Activated CD8-positive, alpha-beta T cell treated with anti-CD3 and anti-CD28 coated beads for 36 hours (primary cell): Measurements from ENCODE around the gene DMAC2L. TPM values are rescaled to one million over a fixed set of nuclear protein-coding genes. Genes with fewer than 3 reads are reported as not detected.

Source experiments
- ATAC-seq: fragments of 200-7000 bp; cut with Tn5 transposase; one replicate; pipeline ENCODE4 v1.10.0; 2021; ENCODE audit warnings: mild to moderate bottlenecking, moderate library complexity
- CTCF ChIA-PET: fragments of 350-600 bp; sonication (Branson Sonifier 250); formaldehyde crosslinking; loops from one replicate; lab custom pipeline; 2021; ENCODE audit warnings: antibody characterized with exemption; lab: Charles Lee
- POLR2A ChIA-PET: fragments of 350-600 bp; sonication (Branson Sonifier 250); formaldehyde crosslinking; loops from one replicate; lab custom pipeline; 2021; ENCODE audit warnings: antibody characterized with exemption; lab: Charles Lee
- DNase-seq: peaks from one replicate; pipeline ENCODE4 v3.0.0-alpha.2; 2020
- H3K27ac Mint-ChIP-seq: one replicate; pipeline ENCODE4 v1.8.0; 2021; ENCODE audit warnings: mild to moderate bottlenecking, mixed read lengths
- H3K27me3 Mint-ChIP-seq: one replicate; pipeline ENCODE4 v1.8.0; 2021; ENCODE audit warnings: mixed read lengths
- H3K36me3 Mint-ChIP-seq: one replicate; pipeline ENCODE4 v1.8.0; 2021; ENCODE audit warnings: low read depth, mixed read lengths
- H3K4me1 Mint-ChIP-seq: one replicate; pipeline ENCODE4 v1.8.0; 2021; ENCODE audit warnings: low read depth, mixed read lengths
- H3K4me3 Mint-ChIP-seq: one replicate; pipeline ENCODE4 v1.8.0; 2021; ENCODE audit warnings: mild to moderate bottlenecking, moderate library complexity, mixed read lengths
- H3K9me3 Mint-ChIP-seq: one replicate; pipeline ENCODE4 v1.8.0; 2021; ENCODE audit warnings: mixed read lengths
- intact Hi-C: fragments of 100-400 bp; cut with micrococcal nuclease; formaldehyde crosslinking; loops from one replicate; pipeline ENCODE4 v1.10.0; 2022
- total RNA-seq, 2 experiments: library from RNA; stranded (reverse); gene quantifications; one replicate each; pipeline ENCODE4 v1.2.3, GENCODE V29; 2021
- TF ChIP-seq, protein P1 (sequence below): fragments of 200-600 bp; IDR thresholded peaks from one replicate; pipeline ENCODE4 v1.8.0; 2022; ENCODE audit warnings: antibody characterized with exemption, mild to moderate bottlenecking

DMAC2L gene
- total RNA-seq, 2 experiments from 2014 or later, result 15.5 to 17.6 TPM

DNA sequence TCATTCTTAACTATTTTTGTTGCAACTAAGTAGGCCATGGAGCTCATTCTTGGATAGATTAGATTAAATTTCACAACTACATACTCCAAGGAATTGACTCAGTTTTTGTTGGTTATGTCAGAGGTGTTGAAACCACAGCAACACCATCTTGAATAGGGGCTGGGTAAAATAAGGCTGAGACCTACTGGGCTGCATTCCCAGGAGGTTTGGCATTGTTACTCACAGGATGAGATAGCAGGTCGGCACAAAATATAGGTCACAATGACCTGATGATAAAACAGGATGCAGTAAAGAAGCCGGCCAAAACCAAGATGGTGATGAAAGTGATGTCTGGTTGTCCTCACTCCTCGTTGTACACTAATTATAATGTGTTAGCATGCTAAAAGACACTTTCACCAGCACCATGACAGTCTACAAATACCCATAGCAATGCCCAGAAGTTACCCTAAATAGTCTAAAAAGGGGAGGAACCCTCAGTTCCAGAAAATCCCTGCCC is 20.9 kb downstream of the DMAC2L start:
- H3K36me3 Mint-ChIP-seq, result peaks cover 1% of the 10 kb centered on the region
- DNase-seq (no peak), ATAC-seq (no peak)
- CTCF ChIA-PET, result interaction anchor here (0.7 to 2.4 kb wide), 3 partner anchors 12 to 210 kb away, joined by 3 to 15 read pairs (median 3); no protein-coding TSS in a partner anchor
- TF ChIP-seq, protein P1, sequence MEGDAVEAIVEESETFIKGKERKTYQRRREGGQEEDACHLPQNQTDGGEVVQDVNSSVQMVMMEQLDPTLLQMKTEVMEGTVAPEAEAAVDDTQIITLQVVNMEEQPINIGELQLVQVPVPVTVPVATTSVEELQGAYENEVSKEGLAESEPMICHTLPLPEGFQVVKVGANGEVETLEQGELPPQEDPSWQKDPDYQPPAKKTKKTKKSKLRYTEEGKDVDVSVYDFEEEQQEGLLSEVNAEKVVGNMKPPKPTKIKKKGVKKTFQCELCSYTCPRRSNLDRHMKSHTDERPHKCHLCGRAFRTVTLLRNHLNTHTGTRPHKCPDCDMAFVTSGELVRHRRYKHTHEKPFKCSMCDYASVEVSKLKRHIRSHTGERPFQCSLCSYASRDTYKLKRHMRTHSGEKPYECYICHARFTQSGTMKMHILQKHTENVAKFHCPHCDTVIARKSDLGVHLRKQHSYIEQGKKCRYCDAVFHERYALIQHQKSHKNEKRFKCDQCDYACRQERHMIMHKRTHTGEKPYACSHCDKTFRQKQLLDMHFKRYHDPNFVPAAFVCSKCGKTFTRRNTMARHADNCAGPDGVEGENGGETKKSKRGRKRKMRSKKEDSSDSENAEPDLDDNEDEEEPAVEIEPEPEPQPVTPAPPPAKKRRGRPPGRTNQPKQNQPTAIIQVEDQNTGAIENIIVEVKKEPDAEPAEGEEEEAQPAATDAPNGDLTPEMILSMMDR, result no peak
- intact Hi-C loops, result no loop called here
- H3K27ac Mint-ChIP-seq, result no peak overlapping the region
- H3K27me3 Mint-ChIP-seq, result no peaks in the 10 kb centered on the region
- peaks cover 15% of the 10 kb centered on the region for H3K4me1 Mint-ChIP-seq
- H3K4me3 Mint-ChIP-seq, result no peak overlapping the region
- POLR2A ChIA-PET, result no interaction called here
- no peaks in the 10 kb centered on the region for H3K9me3 Mint-ChIP-seq

DNA sequence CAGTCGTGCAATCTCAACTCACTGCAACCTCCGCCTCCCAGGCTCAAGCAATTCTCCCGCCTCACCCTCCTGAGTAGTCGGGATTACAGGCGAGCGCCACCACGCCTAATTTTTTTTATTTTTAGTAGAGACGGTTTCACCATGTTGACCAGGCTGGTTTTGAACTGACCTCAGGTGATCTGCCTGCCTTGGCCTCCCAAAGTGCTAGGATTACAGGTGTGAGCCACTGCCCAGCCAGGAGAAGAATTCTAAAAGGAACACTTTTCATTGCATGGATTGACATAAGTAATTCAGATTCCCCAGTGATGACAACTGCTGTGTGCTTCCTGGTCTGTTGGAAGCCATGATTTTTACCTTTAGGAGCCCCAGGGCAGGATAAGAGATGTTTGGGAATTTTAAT is 22.1 kb downstream of the DMAC2L start:
- no peaks in the 10 kb centered on the region for H3K9me3 Mint-ChIP-seq
- peaks cover 15% of the 10 kb centered on the region for H3K4me1 Mint-ChIP-seq
- ChIA-PET POLR2A (no interaction called here), CTCF (interaction anchor here (0.7 kb wide), 1 partner anchor 116 kb away, joined by 3 read pairs; no protein-coding TSS in a partner anchor)
- intact Hi-C loops, result no loop called here
- ATAC-seq (no peak), DNase-seq (no peak)
- no peak overlapping the region for H3K27ac Mint-ChIP-seq
- no peak overlapping the region for H3K4me3 Mint-ChIP-seq
- peaks cover 1% of the 10 kb centered on the region for H3K36me3 Mint-ChIP-seq
- TF ChIP-seq, protein P1, result no peak
- no peaks in the 10 kb centered on the region for H3K27me3 Mint-ChIP-seq

DNA sequence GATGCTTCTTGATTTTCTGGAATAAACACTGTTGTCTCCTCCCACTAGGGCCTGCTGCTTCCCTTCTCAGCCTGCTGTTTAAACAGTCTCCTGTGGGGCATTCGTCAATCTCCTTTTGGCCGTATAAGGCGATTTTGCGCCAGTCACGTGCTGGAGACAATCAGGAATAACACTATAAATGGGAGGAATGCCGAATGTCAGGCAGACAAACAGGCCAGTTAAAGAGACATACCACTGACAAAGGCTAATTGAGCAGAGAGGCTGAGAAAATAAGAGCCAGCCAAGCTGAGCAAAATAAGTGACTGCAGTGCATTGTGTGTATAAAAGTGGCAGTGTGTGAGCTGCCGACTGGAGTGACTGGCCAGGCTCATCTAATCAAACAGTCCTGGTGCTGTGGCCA is 23.3 kb downstream of the DMAC2L start:
- no peak overlapping the region for H3K27ac Mint-ChIP-seq

DNA sequence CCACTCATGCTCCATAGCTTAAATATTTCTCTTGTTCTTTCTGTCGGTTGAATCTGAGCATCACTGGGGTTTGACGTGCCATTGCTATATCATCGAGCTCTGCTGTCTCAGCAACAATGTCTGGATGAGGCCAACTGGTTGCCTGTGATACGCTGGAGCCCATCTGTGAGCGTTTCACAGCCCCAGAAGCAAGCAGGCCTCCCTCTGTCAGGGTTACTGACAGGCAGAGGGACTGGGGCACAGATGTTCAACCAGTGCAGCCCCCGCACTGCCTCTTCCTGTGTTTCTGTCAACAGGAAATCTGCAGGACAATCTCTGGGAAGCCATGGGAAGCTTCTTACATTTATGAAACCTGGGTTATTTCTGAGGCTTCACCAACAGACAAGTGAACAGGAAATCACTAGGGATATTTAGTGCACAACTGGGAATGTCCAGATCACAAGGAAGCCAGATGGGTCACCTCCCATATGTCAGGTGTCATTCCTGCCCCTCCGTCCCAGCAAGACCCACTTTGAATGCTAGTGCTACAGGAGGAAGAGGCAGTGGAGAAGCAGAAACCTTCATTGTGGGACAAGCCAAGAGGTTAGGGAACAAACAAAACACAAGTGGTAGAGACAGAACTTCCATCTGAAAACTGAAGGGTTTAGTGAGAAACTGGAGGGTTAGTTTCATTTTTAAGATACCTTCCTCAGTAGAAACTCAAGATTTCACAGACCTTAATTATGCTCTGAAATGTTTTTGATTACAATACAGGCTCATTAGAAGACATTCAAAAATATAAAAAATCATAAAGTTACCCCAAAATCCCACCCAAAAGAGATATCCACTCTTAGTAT is 24.1 kb downstream of the DMAC2L start:
- intact Hi-C loops, result no loop called here
- Mint-ChIP-seq H3K27me3 (no peaks in the 10 kb centered on the region), H3K9me3 (no peaks in the 10 kb centered on the region), H3K4me1 (peaks cover 15% of the 10 kb centered on the region), H3K4me3 (peak overlapping the region; percentile 6), H3K36me3 (peaks cover 1% of the 10 kb centered on the region), H3K27ac (peak overlapping the region; percentile 68)
- DNase-seq (peak; percentile 34), ATAC-seq (peak; percentile 55)
- POLR2A ChIA-PET, result interaction anchor here (0.5 to 1.2 kb wide), 5 partner anchors 23 to 194 kb away, joined by 3 to 4 read pairs (median 3); partner anchors contain the start of gene CDKL1
- CTCF ChIA-PET, result interaction anchor here (1.3 to 1.9 kb wide), 3 partner anchors 12 to 18 kb away, joined by 3 to 6 read pairs (median 6); no protein-coding TSS in a partner anchor
- TF ChIP-seq, protein P1, result no peak

More for the DNA sequence above, 23.3 kb downstream of the DMAC2L start:
- DNase-seq (no peak), ATAC-seq (no peak)
- Mint-ChIP-seq H3K36me3 (peaks cover 1% of the 10 kb centered on the region), H3K4me1 (peaks cover 15% of the 10 kb centered on the region), H3K4me3 (no peak overlapping the region), H3K9me3 (no peaks in the 10 kb centered on the region), H3K27me3 (no peaks in the 10 kb centered on the region)
- TF ChIP-seq, protein P1, result no peak
- CTCF ChIA-PET, result interaction anchor here (1.3 to 1.9 kb wide), 3 partner anchors 12 to 17 kb away, joined by 3 to 6 read pairs (median 6); no protein-coding TSS in a partner anchor
- intact Hi-C loops, result no loop called here
- POLR2A ChIA-PET, result interaction anchor here (0.5 to 1.2 kb wide), 4 partner anchors 22 to 103 kb away, joined by 3 to 4 read pairs (median 3); partner anchors contain the start of gene CDKL1
